Measurements from ENCODE around the gene P2RY8.
"Not testable (repeated sequence)": the region's sequence is repeated elsewhere in the genome, so short reads cannot be mapped to it uniquely, and the experiment has no call there.

Gene P2RY8

DNA sequence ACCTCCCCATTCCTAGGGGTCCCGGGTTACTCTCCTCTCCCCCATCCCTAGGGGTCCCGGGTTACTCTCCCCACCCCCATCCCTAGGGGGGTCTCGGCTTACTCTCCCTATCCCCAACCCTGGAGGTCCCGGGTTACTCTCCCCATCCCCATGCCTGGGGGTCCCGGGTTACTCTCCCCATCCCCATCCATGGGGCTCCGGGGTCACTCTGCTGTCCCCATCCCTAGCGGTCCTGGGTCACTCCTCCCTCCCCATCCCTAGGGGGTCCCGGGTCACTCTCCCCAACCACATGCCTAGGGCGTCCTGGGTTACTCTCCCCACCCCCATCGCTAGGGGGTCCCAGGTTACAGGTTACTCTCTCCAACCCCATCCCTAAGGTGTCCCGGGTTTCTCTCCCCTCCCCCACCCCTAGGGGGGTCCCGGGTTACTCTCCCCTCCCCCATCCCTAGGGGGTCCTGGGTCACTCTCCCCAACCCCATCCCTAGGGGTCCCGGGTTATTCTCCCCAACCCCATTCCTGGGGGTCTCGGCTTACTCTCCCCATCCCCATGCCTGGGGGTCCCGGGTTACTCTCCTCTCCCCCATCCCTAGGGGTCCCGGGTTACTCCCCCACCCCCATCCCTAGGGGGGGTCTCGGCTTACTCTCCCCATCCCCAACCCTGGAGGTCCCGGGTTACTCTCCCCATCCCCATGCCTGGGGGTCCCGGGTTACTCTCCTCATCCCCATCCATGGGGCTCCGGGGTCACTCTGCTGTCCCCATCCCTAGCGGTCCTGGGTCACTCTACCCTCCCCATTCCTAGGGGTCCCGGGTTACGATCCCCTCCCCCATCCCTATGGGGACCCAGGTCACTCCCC is 85.1 kb downstream of the P2RY8 start:
- Histone ChIP-seq H3K9me3 (ENCODE audit: insufficient read depth, low read depth, low read length) (peaks cover 13% of the 10 kb centered on the region), H3K27me3 (ENCODE audit: insufficient read depth, low read length) (no peaks in the 10 kb centered on the region), H3K9ac (ENCODE audit: low read depth, low read length) (peak overlapping the region; percentile 92; the same call in 1 of the 2 replicates), H3K36me3 (ENCODE audit: insufficient read depth, low read depth, low read length) (peaks cover 25% of the 10 kb centered on the region), H3K4me3 (ENCODE audit: low read length) (peak overlapping the region; percentile 96), H3K27ac (ENCODE audit: low read length) (peak overlapping the region; percentile 79), H3K4me1 (ENCODE audit: insufficient read depth, low read length) (no peaks in the 10 kb centered on the region)

DNA sequence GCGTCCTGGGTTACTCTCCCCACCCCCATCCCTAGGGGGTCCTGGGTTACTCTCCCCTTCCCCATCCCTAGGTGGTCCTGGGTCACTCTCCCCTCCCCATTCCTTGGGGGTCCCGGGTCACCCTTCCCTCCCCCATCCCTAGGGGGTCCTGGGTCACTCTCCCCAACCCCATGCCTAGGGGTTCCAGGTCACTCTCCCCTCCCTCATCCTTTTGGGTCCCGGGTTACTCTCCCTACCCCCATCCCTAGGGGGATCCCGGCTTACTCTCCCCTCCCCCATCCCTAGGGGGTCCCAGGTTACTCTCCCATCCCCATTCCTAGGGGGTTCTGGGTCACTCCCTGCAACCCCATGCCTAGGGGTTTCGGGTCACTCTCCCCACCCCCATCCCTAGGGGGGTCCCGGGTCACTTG is 85.7 kb downstream of the P2RY8 start:
- Histone ChIP-seq H3K4me1 (ENCODE audit: insufficient read depth, low read length) (no peaks in the 10 kb centered on the region), H3K9ac (ENCODE audit: low read depth, low read length) (peak overlapping the region; percentile 92; the same call in 1 of the 2 replicates), H3K27me3 (ENCODE audit: insufficient read depth, low read length) (no peaks in the 10 kb centered on the region), H3K27ac (ENCODE audit: low read length) (no peak overlapping the region), H3K9me3 (ENCODE audit: insufficient read depth, low read depth, low read length) (peaks cover 13% of the 10 kb centered on the region), H3K4me3 (ENCODE audit: low read length) (peak overlapping the region; percentile 96), H3K36me3 (ENCODE audit: insufficient read depth, low read depth, low read length) (peaks cover 25% of the 10 kb centered on the region)

DNA sequence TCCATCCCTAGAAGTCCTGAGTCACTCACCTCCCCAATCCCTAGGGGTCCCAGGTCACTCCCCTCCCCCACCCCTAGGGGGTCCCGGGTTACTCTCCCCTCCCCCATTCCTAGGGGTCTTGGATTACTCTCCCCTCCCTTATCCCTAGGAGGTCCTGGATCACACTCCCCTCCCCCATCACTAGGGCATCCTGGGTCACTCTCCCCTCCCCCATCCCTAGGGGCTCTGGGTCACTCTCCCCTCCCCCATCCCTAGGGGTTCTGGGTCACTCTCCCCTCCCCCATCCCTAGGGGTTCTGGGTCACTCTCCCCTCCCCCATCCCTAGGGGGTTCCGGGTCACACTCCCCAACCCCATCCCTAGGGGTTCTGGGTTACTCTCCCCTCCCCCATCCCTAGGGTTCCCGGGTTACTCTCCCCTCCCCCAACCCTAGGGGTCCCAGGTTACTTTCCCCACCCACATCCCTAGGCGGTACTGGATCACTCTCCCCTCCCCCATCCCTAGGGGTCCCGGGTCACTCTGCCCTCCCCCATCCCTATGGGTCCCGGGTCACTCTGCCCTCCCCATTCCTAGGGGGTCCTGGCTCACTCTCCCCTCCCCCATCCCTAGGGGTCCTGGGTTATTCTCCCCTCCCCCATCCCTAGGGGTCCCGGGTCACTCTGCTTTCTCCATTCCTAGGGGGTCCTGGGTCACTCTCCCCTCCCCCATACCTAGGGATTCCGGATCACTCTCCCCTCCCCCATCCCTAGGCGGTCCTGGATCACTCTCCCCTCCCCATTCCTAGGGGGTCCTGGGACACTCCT is 86.4 kb downstream of the P2RY8 start:
- Histone ChIP-seq H3K4me1 (ENCODE audit: insufficient read depth, low read length) (no peaks in the 10 kb centered on the region), H3K27ac (ENCODE audit: low read length) (no peak overlapping the region), H3K4me3 (ENCODE audit: low read length) (peak overlapping the region; percentile 96; the same call in 1 of the 2 replicates), H3K9me3 (ENCODE audit: insufficient read depth, low read depth, low read length) (peaks cover 13% of the 10 kb centered on the region), H3K27me3 (ENCODE audit: insufficient read depth, low read length) (no peaks in the 10 kb centered on the region), H3K36me3 (ENCODE audit: insufficient read depth, low read depth, low read length) (peaks cover 25% of the 10 kb centered on the region), H3K9ac (ENCODE audit: low read depth, low read length) (no peak overlapping the region)

DNA sequence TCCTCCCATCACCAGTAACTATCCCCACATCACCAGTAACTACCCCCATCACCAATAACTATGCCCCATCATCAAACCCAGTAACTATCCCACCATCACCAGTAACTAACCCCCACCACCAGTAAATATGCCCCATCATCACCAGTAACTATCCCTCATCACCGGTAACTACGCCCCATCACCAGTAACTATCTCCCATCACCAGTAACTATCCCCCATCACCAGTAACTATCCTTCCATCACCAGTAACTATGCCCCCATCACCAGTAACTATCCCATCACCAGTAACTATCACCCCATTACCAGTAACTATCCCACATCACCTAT is 87.2 kb downstream of the P2RY8 start:
- peaks cover 30% of the 10 kb centered on the region for H3K36me3 ChIP-seq (ENCODE audit: insufficient read depth, low read depth, low read length)
- no peak overlapping the region for H3K9ac ChIP-seq (ENCODE audit: low read depth, low read length)
- no peaks in the 10 kb centered on the region for H3K27me3 ChIP-seq (ENCODE audit: insufficient read depth, low read length)
- no peak overlapping the region for H3K27ac ChIP-seq (ENCODE audit: low read length)
- H3K4me3 ChIP-seq (ENCODE audit: low read length) = no peak overlapping the region; the same call in 1 of the 2 replicates
- H3K9me3 ChIP-seq (ENCODE audit: insufficient read depth, low read depth, low read length) = peaks cover 13% of the 10 kb centered on the region
- H3K4me1 ChIP-seq (ENCODE audit: insufficient read depth, low read length) = no peaks in the 10 kb centered on the region

- H3K4me1 ChIP-seq (ENCODE audit: insufficient read depth, low read length) = no peaks in the 10 kb centered on the region
- H3K27ac ChIP-seq (ENCODE audit: low read length) = no peak overlapping the region
- peaks cover 35% of the 10 kb centered on the region for H3K36me3 ChIP-seq (ENCODE audit: insufficient read depth, low read depth, low read length)
- H3K27me3 ChIP-seq (ENCODE audit: insufficient read depth, low read length) = no peaks in the 10 kb centered on the region
- no peak overlapping the region for H3K4me3 ChIP-seq (ENCODE audit: low read length)
- peaks cover 13% of the 10 kb centered on the region for H3K9me3 ChIP-seq (ENCODE audit: insufficient read depth, low read depth, low read length)
- no peak overlapping the region for H3K9ac ChIP-seq (ENCODE audit: low read depth, low read length)
These were observed 87.8 kb downstream of the P2RY8 start for GRCh38 chrX:1449036-1449822.

- Histone ChIP-seq H3K9me3 (ENCODE audit: insufficient read depth, low read depth, low read length) (peaks cover 13% of the 10 kb centered on the region), H3K36me3 (ENCODE audit: insufficient read depth, low read depth, low read length) (peaks cover 37% of the 10 kb centered on the region)
- H3K27me3 ChIP-seq (ENCODE audit: insufficient read depth, low read length); H3K27ac ChIP-seq (ENCODE audit: low read length); H3K4me1 ChIP-seq (ENCODE audit: insufficient read depth, low read length); H3K9ac ChIP-seq (ENCODE audit: low read depth, low read length); H3K4me3 ChIP-seq (ENCODE audit: low read length): not testable (repeated sequence)
These were observed 88.4 kb downstream of the P2RY8 start for GRCh38 chrX:1448573-1449001.

- not testable (repeated sequence) for H3K27me3 ChIP-seq (ENCODE audit: insufficient read depth, low read length); H3K4me1 ChIP-seq (ENCODE audit: insufficient read depth, low read length); H3K4me3 ChIP-seq (ENCODE audit: low read length); H3K27ac ChIP-seq (ENCODE audit: low read length); H3K9ac ChIP-seq (ENCODE audit: low read depth, low read length)
- H3K36me3 ChIP-seq (ENCODE audit: insufficient read depth, low read depth, low read length) = peaks cover 39% of the 10 kb centered on the region
- H3K9me3 ChIP-seq (ENCODE audit: insufficient read depth, low read depth, low read length) = peaks cover 13% of the 10 kb centered on the region
These were observed 88.9 kb downstream of the P2RY8 start for GRCh38 chrX:1447969-1448572.

- not testable (repeated sequence) for H3K27me3 ChIP-seq (ENCODE audit: insufficient read depth, low read length)
These were observed 89.7 kb downstream of the P2RY8 start for GRCh38 chrX:1446984-1447968.

GRCh38 chrX:1444561-1445500 is 92.2 kb downstream of the P2RY8 start:
- H3K9ac ChIP-seq (ENCODE audit: low read depth, low read length) = no peak overlapping the region
- no peaks in the 10 kb centered on the region for H3K27me3 ChIP-seq (ENCODE audit: insufficient read depth, low read length)
- H3K27ac ChIP-seq (ENCODE audit: low read length) = no peak overlapping the region
- peaks cover 54% of the 10 kb centered on the region for H3K36me3 ChIP-seq (ENCODE audit: insufficient read depth, low read depth, low read length)
- no peak overlapping the region for H3K4me3 ChIP-seq (ENCODE audit: low read length)
- no peaks in the 10 kb centered on the region for H3K4me1 ChIP-seq (ENCODE audit: insufficient read depth, low read length)
- peaks cover 13% of the 10 kb centered on the region for H3K9me3 ChIP-seq (ENCODE audit: insufficient read depth, low read depth, low read length)

More at GRCh38 chrX:1446984-1447968, 89.7 kb downstream of the P2RY8 start:
- H3K9ac ChIP-seq (ENCODE audit: low read depth, low read length); H3K4me3 ChIP-seq (ENCODE audit: low read length); H3K27ac ChIP-seq (ENCODE audit: low read length); H3K4me1 ChIP-seq (ENCODE audit: insufficient read depth, low read length): not testable (repeated sequence)
- Histone ChIP-seq H3K36me3 (ENCODE audit: insufficient read depth, low read depth, low read length) (peaks cover 39% of the 10 kb centered on the region), H3K9me3 (ENCODE audit: insufficient read depth, low read depth, low read length) (peaks cover 13% of the 10 kb centered on the region)
